Measurements from ENCODE around the gene PLSCR2. TPM values are rescaled to one million over a fixed set of nuclear protein-coding genes. Genes with fewer than 3 reads are reported as not detected.

Gene PLSCR2
- total and polyA plus RNA-seq, 2 of the 8 experiments (the other 6 are each of a cell fraction or from before 2014, with no cell fraction given) = not detected

- FAIRE-seq (no peak), DNase-seq (ENCODE audit: low read depth in 1 of 2, low spot score in 2 of 2) (no peak)
- Histone ChIP-seq H2AFZ (ENCODE audit: low read length) (no peak overlapping the region), H4K8ac (ENCODE audit: extremely low read depth, insufficient read depth, low read length) (no peak overlapping the region), H3K18ac (ENCODE audit: extremely low read depth, low read length) (no peak overlapping the region), H3K79me2 (ENCODE audit: control insufficient read depth in 1 of 2, insufficient read depth in 2 of 2, low read length in 2 of 2) (no peaks in the 10 kb centered on the region), H2BK5ac (ENCODE audit: low read depth, low read length) (no peak overlapping the region), H2BK15ac (ENCODE audit: low read length) (no peak overlapping the region), H3K23me2 (ENCODE audit: low read depth, low read length) (no peaks in the 10 kb centered on the region), H3K14ac (ENCODE audit: insufficient read length) (no peak overlapping the region), H2BK12ac (ENCODE audit: low read depth, low read length) (no peak overlapping the region), H2BK120ac (replicated peaks; ENCODE audit: low read depth, low read length) (no peak overlapping the region), H2BK20ac (ENCODE audit: low read length) (no peak overlapping the region), H3K27ac (ENCODE audit: low read depth, low read length) (no peak overlapping the region), H4K91ac (replicated peaks; ENCODE audit: insufficient read length, low read length) (no peak overlapping the region), H3K9ac (replicated peaks in 1 of 4; ENCODE audit: extremely low read depth in 1 of 4, low read depth in 3 of 4, low read length in 3 of 4) (no peak overlapping the region), H3K36me3 (ENCODE audit: control insufficient read depth in 2 of 4, insufficient read depth in 4 of 4, low read length in 3 of 4) (no peaks in the 10 kb centered on the region), H3K23ac (ENCODE audit: insufficient read length) (no peak overlapping the region), H4K20me1 (replicated peaks in 1 of 2; ENCODE audit: control insufficient read depth in 1 of 2, insufficient read depth in 2 of 2, low read length in 2 of 2) (no peaks in the 10 kb centered on the region), H4K5ac (ENCODE audit: insufficient read length, low read depth, low read length) (no peak overlapping the region), H3K4ac (replicated peaks; ENCODE audit: insufficient read length, low read depth, low read length) (no peak overlapping the region), H3K4me3 (ENCODE audit: extremely low read depth in 1 of 4, insufficient read depth in 2 of 4, low read depth in 3 of 4, low read length in 4 of 4) (no peak overlapping the region), H3K4me1 (replicated peaks in 1 of 4; ENCODE audit: control insufficient read depth in 3 of 4, insufficient read depth in 4 of 4, low read length in 3 of 4) (no peaks in the 10 kb centered on the region), H2AK5ac (ENCODE audit: low read depth, low read length) (no peak overlapping the region), H3K4me2 (ENCODE audit: insufficient read depth in 1 of 2, low read depth in 2 of 2, low read length in 2 of 2) (no peak overlapping the region), H3K56ac (replicated peaks; ENCODE audit: insufficient read length, low read depth, low read length) (no peak overlapping the region), H3K79me1 (ENCODE audit: low read depth, low read length) (no peaks in the 10 kb centered on the region), H3K27me3 (replicated peaks in 1 of 4; ENCODE audit: control insufficient read depth in 3 of 4, extremely low read depth in 1 of 4, insufficient read depth in 3 of 4, low read length in 3 of 4) (peaks cover 0 to 1% (median 0%) of the 10 kb centered on the region in 4 experiments; a peak in 1 of 7 replicates), H3K9me3 (ENCODE audit: insufficient read depth in 2 of 2, low read depth in 1 of 2, low read length in 1 of 2) (peaks cover 0 to 8% of the 10 kb centered on the region in 2 experiments; a peak in 1 of 4 replicates)
- WGBS, 2 experiments (ENCODE audit: extremely low coverage in 1 of 2, insufficient coverage in 1 of 2, insufficient read length in 1 of 2, insufficient replicate concordance in 2 of 2, low coverage in 1 of 2, low lambda C conversion rate in 2 of 2, missing lambda C conversion rate in 1 of 2) = 43% methylated on average over 1 of the region's 1 CpG; no CpG with 5 or more reads in 1 of the 2 experiments
- POLR2A ChIA-PET (ENCODE audit: partially characterized antibody) = no interaction called here
- TF ChIP-seq BACH1 (IDR thresholded peaks at IDR 0.05; ENCODE audit: low read length) = no peak
- no peak for TF ChIP-seq CEBPB (IDR thresholded peaks at IDR 0.05; ENCODE audit: low read depth, low read length)
- no peak for TF ChIP-seq EGR1 (IDR thresholded peaks at IDR 0.05; ENCODE audit: borderline replicate concordance, low read depth, low read length)
- no peak for TF ChIP-seq SUZ12 (IDR thresholded peaks at IDR 0.05; ENCODE audit: low read length)
- no peak for TF ChIP-seq RBBP5 (IDR thresholded peaks at IDR 0.05; ENCODE audit: borderline replicate concordance, low read depth, low read length)
- CTCF ChIA-PET (ENCODE audit: partially characterized antibody) = interaction anchor here (1.2 kb wide), 1 partner anchor 81 kb away, joined by 3 read pairs; no protein-coding TSS in a partner anchor
Measured at GRCh38 chr3:146496251-146496650, 26.9 kb upstream of the PLSCR2 start.
